ENCODE measurements around the gene MTMR2. TPM values are rescaled to one million over a fixed set of nuclear protein-coding genes. Genes with fewer than 3 reads are reported as not detected.
"Not testable (repeated sequence)": the region's sequence is repeated elsewhere in the genome, so short reads cannot be mapped to it uniquely, and the experiment has no call there.

Gene MTMR2
- total and polyA plus RNA-seq, 2 donors (not counting 1 experiment from before 2014, with no cell fraction given), result 4.8 to 15.4 TPM

GRCh38 chr11:95816037-95816436 is 107.9 kb downstream of the MTMR2 start:
- Histone ChIP-seq H3K27me3 (replicated peaks in 1 of 4; ENCODE audit: control extremely low read depth in 1 of 4, control insufficient read depth in 3 of 4, insufficient read depth in 4 of 4, low read length in 3 of 4) (no peaks in the 10 kb centered on the region), H3K9ac (ENCODE audit: low read length) (no peak overlapping the region), H3K79me2 (ENCODE audit: control insufficient read depth, insufficient read depth, low read length) (no peaks in the 10 kb centered on the region), H2AFZ (ENCODE audit: insufficient read depth, low read depth, low read length, poor library complexity, severe bottlenecking) (no peak overlapping the region), H3K9me3 (ENCODE audit: control extremely low read depth in 1 of 3, control insufficient read depth in 2 of 3, insufficient read depth in 1 of 3, low read length in 2 of 3) (no peaks in the 10 kb centered on the region), H3K36me3 (replicated peaks in 1 of 2; ENCODE audit: control extremely low read depth in 1 of 2, control insufficient read depth in 1 of 2, extremely low read depth in 1 of 2, insufficient read depth in 2 of 2, low read length in 1 of 2) (peaks cover 0 to 39% of the 10 kb centered on the region in 2 experiments), H3K4me3 (ENCODE audit: control extremely low read depth in 1 of 5, extremely low read depth in 1 of 5, insufficient read depth in 1 of 5, low read depth in 2 of 5, low read length in 4 of 5) (no peak overlapping the region), H3K4me1 (ENCODE audit: control insufficient read depth in 2 of 2, insufficient read depth in 2 of 2, low read length in 2 of 2) (no peaks in the 10 kb centered on the region), H3K27ac (ENCODE audit: low read length in 2 of 2) (no peak overlapping the region), H4K20me1 (ENCODE audit: control insufficient read depth, insufficient read depth, low read length, poor library complexity, severe bottlenecking) (no peaks in the 10 kb centered on the region), H3K4me2 (replicated peaks; ENCODE audit: low read depth, low read length, poor library complexity, severe bottlenecking) (no peak overlapping the region)
- no CpG with 5 or more reads among the region's 2 CpGs for WGBS (ENCODE audit: insufficient coverage)
- ChIA-PET POLR2A (no interaction called here), CTCF (no interaction called here)
- Mint-ChIP-seq H3K9me3 (ENCODE audit: insufficient read depth) (no peaks in the 10 kb centered on the region), H3K27me3 (no peaks in the 10 kb centered on the region), H3K4me3 (no peak overlapping the region), H3K27ac (no peak overlapping the region), H3K4me1 (peaks cover 3% of the 10 kb centered on the region)
- DNase-seq (peak; percentile 16), ATAC-seq (ENCODE audit: low read depth) (no peak)
- intact Hi-C loops (cut with micrococcal nuclease), result no loop called here
- TF ChIP-seq EZH2 (IDR thresholded peaks at IDR 0.05; ENCODE audit: borderline replicate concordance, insufficient read depth, low read depth, low read length, poor library complexity, severe bottlenecking), result no peak

GRCh38 chr11:95811052-95811451 is 112.9 kb downstream of the MTMR2 start:
- H3K9me3 ChIP-seq (ENCODE audit: control extremely low read depth in 1 of 3, control insufficient read depth in 2 of 3, insufficient read depth in 1 of 3, low read length in 2 of 3); H3K4me3 Mint-ChIP-seq; H2AFZ ChIP-seq (ENCODE audit: insufficient read depth, low read depth, low read length, poor library complexity, severe bottlenecking); H3K9me3 Mint-ChIP-seq (ENCODE audit: insufficient read depth); H3K27ac Mint-ChIP-seq; H3K36me3 ChIP-seq (replicated peaks in 1 of 2; ENCODE audit: control extremely low read depth in 1 of 2, control insufficient read depth in 1 of 2, extremely low read depth in 1 of 2, insufficient read depth in 2 of 2, low read length in 1 of 2); H3K4me3 ChIP-seq (ENCODE audit: control extremely low read depth in 1 of 5, extremely low read depth in 1 of 5, insufficient read depth in 1 of 5, low read depth in 2 of 5, low read length in 4 of 5); H3K4me2 ChIP-seq (replicated peaks; ENCODE audit: low read depth, low read length, poor library complexity, severe bottlenecking); POLR2A ChIA-PET; H3K27me3 Mint-ChIP-seq; H3K4me1 ChIP-seq (ENCODE audit: control insufficient read depth in 2 of 2, insufficient read depth in 2 of 2, low read length in 2 of 2); intact Hi-C loops (cut with micrococcal nuclease); H3K79me2 ChIP-seq (ENCODE audit: control insufficient read depth, insufficient read depth, low read length); H3K27ac ChIP-seq (ENCODE audit: low read length in 2 of 2); H3K27me3 ChIP-seq (replicated peaks in 1 of 4; ENCODE audit: control extremely low read depth in 1 of 4, control insufficient read depth in 3 of 4, insufficient read depth in 4 of 4, low read length in 3 of 4); DNase-seq; H3K9ac ChIP-seq (ENCODE audit: low read length); CTCF ChIA-PET; H3K4me1 Mint-ChIP-seq; H4K20me1 ChIP-seq (ENCODE audit: control insufficient read depth, insufficient read depth, low read length, poor library complexity, severe bottlenecking); ATAC-seq (ENCODE audit: low read depth): not testable (repeated sequence)
- WGBS (ENCODE audit: insufficient coverage), result 100% methylated on average over 2 of the region's 4 CpGs

GRCh38 chr11:95806464-95806863 is 117.4 kb downstream of the MTMR2 start:
- H3K27me3 ChIP-seq (replicated peaks in 1 of 4; ENCODE audit: control extremely low read depth in 1 of 4, control insufficient read depth in 3 of 4, insufficient read depth in 4 of 4, low read length in 3 of 4); H3K4me2 ChIP-seq (replicated peaks; ENCODE audit: low read depth, low read length, poor library complexity, severe bottlenecking); H3K9ac ChIP-seq (ENCODE audit: low read length); DNase-seq; H3K4me1 Mint-ChIP-seq; CTCF ChIA-PET; H3K9me3 ChIP-seq (ENCODE audit: control extremely low read depth in 1 of 3, control insufficient read depth in 2 of 3, insufficient read depth in 1 of 3, low read length in 2 of 3); H3K4me3 ChIP-seq (ENCODE audit: control extremely low read depth in 1 of 5, extremely low read depth in 1 of 5, insufficient read depth in 1 of 5, low read depth in 2 of 5, low read length in 4 of 5); H3K9me3 Mint-ChIP-seq (ENCODE audit: insufficient read depth); H3K27ac ChIP-seq (ENCODE audit: low read length in 2 of 2); ATAC-seq (ENCODE audit: low read depth); POLR2A ChIA-PET; intact Hi-C loops (cut with micrococcal nuclease); H2AFZ ChIP-seq (ENCODE audit: insufficient read depth, low read depth, low read length, poor library complexity, severe bottlenecking); H3K27me3 Mint-ChIP-seq; H3K27ac Mint-ChIP-seq; H4K20me1 ChIP-seq (ENCODE audit: control insufficient read depth, insufficient read depth, low read length, poor library complexity, severe bottlenecking); H3K4me1 ChIP-seq (ENCODE audit: control insufficient read depth in 2 of 2, insufficient read depth in 2 of 2, low read length in 2 of 2); H3K79me2 ChIP-seq (ENCODE audit: control insufficient read depth, insufficient read depth, low read length); H3K4me3 Mint-ChIP-seq: not testable (repeated sequence)
- peaks cover 5 to 17% of the 10 kb centered on the region in 2 experiments for H3K36me3 ChIP-seq (replicated peaks in 1 of 2; ENCODE audit: control extremely low read depth in 1 of 2, control insufficient read depth in 1 of 2, extremely low read depth in 1 of 2, insufficient read depth in 2 of 2, low read length in 1 of 2)
- 100% methylated on average over 6 of the region's 6 CpGs for WGBS (ENCODE audit: insufficient coverage)

Measured in B cell (primary cell).